GM21390 (cell line): ENCODE measurements around the gene CD200R1.

Experiments
- ATAC-seq: cut with Tn5 transposase; IDR thresholded peaks from one replicate; pipeline ENCODE4 v1.9.1; 2021; ENCODE audit not compliant: unreplicated experiment

The CD200R1 gene, protein sequence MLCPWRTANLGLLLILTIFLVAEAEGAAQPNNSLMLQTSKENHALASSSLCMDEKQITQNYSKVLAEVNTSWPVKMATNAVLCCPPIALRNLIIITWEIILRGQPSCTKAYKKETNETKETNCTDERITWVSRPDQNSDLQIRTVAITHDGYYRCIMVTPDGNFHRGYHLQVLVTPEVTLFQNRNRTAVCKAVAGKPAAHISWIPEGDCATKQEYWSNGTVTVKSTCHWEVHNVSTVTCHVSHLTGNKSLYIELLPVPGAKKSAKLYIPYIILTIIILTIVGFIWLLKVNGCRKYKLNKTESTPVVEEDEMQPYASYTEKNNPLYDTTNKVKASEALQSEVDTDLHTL

DNA sequence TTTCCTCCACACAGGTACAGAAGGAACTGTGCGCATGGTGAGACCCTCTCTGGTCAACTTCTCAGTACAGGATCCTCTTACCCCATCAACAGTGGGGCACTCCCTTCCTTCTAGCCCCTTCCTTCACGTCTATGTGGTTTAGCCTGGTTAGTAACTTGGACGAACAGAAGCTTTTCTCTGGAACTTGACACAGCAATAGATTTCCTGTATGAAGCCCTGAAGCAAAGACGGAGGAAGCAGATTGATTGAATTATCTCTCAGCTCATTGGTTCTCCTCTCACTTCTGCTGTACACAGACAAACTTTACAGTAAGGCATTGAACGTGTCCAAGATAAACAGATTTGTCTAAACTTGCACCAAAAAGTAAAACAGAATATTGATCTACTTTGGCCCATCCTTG, at the start of gene CD200R1:
Gene CD200R1, minus strand, starts transcription at position 210 of the 400 bp plus-strand sequence. CDS start 246 bp downstream, outside the sequence.
- ATAC-seq: no peak

DNA sequence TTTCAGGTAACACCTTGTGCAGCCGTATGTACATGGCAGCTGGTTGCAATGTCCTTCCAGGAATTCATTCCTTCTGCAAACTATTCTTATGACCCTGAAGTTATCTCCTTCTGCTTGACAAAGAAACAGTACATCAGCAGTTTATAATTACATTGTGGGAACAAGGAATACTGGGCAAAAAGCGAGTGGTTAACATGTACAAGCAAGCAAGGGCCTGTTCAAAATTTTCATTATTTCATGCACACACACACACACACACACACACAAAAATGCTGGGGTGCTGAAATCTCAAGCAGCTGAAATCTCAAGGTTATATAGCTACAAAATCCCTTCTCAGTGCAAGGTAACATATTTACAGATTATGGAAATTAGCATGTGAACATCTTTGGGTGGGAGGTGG, 46.6 kb upstream of the CD200R1 start:
- no peak for ATAC-seq

DNA sequence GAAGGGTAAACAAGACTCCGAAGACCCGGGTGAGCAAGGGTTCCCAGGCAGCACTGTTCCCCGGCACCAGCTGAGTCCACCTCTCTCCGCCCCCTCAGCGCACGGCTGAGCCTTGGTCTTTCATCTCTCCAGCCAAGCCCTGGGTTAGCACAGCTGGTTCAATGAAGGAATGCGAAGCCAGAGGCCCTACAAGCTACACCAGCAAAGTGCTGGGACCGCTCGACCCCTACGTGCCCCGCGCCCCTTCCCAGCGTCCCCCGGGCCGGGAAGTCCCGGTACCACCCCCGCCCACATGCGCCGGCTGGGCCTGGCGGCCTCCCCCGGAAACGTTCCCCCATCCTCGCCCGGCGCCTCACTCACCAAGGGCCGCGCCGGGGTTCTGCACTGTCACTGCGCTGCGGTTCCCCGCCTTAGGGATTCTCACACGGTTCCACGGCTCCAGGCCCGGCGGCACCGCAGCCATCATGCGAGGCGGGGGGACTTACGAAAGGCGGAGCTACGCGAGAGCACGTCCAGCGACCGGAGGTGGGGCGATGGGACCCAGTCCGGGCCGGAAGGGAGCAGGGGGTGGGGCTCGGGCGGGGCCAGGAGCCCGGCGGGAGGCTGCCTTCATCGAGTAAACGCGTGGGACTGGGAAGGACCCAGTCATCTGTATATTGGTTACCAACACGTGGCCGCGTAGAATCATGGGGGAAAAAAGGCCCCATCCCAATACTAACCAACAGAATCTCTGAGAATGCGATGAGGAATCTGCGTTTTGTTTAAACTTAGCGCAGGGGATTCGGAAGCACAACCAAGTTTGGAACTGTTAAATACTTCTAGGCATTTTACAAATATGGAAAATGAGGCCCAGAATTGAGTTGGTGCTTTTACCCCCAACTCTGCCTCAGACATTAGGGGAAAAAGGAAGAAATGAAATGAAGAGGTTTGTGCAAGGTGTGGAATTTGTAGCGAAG, 44.6 kb upstream of the CD200R1 start:
- peak; percentile 90 for ATAC-seq

DNA sequence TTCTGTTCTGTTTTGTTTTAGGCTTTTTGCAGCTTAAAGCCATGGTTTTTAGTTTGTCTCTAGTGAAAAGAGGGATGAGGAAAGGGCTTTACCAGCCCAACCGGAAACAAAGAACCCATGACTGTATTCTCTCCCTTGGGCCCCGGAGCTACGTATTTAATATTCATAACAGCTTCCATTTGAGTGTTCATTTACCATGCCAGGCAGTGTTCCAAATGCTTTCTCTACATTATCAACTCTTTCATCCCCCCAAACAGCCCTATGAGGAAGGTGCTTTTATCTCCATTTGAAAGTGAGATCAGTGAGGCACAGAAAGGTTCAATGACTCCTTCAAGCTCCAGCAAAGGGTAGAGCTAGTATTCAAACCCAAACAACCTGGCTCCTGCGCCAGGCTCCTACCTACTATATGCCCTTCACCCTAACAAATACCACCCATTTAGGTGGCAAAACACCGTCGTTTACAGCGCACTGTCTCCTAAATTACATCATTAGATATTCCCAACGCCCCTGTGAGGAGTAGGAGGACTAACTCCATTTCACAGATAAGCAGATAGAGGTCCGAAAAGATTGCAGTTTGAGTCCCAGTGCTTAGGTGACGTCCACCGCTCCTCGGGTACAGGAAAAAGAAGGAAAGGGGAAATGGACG, 43.8 kb upstream of the CD200R1 start:
- no peak for ATAC-seq

DNA sequence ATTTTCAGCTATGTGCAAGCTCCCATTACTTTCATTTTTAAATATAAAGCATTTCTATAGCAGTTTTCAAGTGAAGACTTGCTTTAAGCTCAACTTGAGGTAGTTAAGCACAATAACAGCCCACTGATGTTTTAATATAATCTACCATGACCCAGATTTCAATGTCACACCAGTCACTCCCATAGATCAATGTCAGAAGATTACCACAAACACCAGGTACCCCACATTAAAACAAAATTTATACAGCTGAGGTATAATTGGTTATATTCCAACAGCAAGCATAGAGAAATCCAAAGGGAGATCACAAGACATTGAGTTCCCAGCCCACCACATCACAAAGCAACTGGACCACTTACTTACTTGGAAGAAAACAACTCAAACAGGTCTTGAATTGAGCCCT, 38.7 kb upstream of the CD200R1 start:
- ATAC-seq: no peak

DNA sequence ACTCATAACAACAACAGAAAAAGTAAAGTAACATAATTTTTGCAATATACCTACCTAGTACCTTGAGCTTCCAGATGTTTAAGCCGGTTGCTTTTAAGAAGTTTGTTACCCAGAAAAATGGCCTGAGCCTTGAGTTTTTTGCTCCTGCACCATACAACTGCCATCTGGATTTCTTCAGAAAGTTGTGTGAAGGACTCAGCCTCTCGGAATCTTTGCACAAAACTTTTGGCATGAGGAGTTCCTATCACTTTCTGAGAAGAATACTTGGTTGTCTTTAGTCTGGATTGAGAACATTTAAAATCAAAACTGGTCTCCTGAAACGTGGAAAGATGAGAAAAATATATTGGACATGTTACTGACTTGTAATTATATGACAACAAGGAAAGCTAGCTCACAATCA, 33.2 kb upstream of the CD200R1 start:
- no peak for ATAC-seq

DNA sequence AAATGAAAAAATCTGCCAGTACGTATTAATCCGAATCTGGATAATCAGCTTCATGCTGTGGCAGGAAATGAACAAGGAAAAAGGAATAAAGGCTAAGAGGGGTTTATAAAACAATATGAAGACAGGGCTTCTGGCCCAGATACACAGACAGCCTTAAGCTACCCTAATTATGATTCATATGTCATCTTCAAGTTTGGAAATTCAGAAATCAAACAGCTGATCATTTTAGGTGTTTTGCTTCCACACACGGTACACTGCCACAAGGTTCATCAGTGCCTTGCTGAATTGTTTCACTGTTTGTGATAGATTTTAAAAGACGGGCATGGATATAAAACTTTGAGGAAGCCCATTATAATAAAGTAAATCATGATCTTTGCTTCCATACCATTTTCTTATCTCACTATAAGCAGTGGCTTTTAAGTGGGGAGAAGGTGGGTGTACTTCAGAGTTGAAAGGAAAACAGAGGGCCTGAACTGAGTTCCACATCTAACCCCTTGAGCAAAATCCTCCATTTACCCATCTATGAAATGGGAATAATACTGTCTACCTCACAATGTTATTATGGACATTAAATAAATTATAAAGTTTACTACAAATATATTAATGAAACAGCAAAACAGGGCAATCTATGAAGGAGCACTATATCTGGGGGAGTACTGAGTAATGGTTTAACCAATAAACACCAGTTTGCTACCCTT, 31.6 kb upstream of the CD200R1 start:
- ATAC-seq: no peak

DNA sequence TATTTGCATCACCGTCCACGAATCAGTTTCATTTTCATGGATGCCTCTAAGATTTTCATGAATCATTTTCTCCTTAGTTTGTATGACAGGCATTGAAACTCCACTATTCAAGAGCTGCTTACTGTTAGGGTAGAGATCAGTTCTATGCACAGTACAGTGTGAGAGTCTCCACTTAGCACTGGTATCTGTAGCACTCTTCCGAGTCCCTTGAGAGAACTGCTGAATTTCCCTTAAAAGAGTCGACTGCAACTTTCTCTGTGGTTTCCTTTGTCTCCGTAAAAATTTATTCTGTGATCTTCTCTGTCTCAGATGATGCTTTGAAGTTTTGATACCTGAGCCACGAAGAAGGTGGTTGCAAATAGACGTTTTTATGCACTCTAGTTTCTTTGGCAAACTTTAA, 30.7 kb upstream of the CD200R1 start:
- ATAC-seq: no peak

DNA sequence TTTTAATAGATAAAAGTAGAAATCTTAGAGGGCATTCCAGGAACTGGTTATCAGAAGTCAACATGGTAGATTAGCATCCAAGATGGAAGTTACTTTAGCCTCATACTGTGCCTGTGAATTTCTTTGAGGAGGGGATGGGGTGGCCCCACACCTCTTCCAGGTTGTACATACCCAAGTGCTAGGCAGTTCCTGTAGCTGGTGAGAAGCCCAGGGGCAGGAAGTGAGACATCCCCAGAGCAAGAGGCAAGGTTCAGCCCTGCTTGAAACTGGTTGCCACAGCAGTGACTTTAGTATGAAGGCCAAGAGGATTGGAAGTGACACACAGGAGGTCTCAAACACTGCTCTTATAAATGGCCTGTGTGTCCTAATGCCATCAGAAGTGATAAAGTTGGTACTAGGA, 27.8 kb upstream of the CD200R1 start:
- no peak for ATAC-seq

DNA sequence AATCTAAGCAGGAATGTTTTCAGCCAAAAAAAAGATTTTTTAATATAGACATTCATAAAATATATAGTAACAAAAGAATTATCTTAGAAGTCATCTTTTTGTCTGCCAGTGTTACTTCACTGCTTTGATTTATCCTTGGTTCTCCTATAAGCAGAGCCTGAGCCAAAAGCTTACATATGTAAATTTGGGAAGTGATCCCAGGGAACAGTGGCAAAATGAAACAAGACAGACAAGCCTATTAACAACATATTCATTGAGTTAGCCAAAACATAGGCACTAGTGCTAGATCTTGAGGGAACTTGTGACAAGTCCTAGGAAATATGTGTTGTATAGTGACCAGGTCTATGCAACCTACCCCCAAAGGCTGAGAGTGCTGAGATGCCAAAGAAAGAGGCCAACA, 27.1 kb upstream of the CD200R1 start:
- no peak for ATAC-seq

DNA sequence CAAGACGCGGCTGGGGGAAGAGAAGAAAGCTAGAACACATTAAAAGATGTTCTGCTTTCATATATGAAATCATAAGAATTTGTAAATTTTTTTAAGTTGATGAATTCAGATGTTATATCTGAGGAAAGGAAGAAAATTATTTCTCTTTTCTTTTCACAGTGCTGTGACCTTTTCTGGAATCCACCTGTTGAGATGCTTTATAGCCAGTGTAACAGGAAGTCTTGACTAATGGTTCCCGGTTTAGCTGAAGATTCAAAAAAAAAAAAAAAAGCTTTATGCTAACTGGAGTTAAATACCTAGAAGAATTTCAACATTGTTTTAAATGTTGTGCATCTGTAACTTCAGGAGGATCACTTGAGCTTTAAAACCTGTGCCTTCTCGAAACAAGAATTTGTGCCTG, 25.8 kb upstream of the CD200R1 start:
- ATAC-seq: no peak

DNA sequence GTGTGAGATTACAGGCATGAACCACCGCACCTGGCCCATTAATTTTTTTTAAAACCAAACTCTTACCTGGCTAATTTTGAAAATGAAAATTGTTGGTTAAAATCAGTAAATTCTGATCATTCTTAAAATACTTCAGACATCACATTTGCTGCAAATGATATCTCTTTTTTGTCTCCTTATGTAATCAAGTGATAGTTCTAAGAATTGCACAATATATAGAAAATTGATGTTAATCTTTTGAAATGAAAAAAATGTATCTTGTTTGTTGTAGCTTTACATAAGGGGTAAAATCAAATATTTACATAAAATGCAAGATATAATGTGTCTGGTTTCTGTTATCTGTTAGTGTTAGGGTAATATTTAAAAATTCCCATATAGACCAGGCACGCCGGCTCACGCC, 20.9 kb upstream of the CD200R1 start:
- no peak for ATAC-seq

DNA sequence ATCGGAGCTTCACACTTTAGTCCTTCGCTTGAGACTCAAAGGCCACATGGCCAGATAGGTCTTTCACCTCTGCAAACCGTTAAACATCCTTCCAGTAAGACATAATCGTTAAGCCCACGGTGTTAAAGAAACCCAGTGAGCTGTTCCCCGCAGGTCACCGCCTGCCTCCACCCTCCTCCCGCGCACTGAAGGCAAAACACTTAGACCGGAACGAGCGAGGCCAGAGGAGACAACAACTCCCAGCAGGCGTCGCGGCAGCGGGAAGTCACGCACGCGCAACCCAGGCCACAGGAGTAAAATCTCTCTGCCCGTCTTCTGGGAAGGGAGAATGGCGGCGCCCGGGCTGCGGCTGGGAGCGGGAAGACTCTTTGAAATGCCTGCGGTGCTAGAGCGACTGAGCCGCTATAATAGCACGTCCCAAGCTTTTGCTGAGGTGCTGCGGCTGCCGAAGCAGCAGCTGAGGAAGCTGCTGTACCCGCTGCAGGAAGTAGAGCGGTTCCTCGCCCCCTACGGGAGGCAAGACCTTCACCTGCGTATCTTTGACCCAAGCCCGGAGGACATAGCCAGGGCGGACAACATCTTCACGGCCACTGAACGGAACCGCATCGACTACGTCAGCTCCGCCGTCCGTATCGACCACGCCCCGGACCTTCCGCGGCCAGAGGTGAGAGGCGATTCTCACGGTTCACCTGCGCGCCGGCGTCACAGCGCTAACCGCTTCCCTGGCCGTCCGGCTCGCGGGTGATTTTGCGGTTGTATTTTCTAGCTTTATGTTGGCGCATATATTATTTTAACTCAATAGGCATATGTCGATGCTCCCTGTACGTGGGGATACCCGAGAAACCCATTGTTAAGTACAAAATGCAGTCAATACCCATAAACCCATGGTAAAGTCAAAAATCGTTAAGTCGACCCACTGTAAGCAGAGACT, 16.0 kb upstream of the CD200R1 start, which contains the start of gene GTPBP8:
Gene GTPBP8, plus strand, starts transcription at position 313 of the 931 bp plus-strand sequence. Its CDS starts 16 bp downstream, at position 329.
- peak; percentile 95 for ATAC-seq

DNA sequence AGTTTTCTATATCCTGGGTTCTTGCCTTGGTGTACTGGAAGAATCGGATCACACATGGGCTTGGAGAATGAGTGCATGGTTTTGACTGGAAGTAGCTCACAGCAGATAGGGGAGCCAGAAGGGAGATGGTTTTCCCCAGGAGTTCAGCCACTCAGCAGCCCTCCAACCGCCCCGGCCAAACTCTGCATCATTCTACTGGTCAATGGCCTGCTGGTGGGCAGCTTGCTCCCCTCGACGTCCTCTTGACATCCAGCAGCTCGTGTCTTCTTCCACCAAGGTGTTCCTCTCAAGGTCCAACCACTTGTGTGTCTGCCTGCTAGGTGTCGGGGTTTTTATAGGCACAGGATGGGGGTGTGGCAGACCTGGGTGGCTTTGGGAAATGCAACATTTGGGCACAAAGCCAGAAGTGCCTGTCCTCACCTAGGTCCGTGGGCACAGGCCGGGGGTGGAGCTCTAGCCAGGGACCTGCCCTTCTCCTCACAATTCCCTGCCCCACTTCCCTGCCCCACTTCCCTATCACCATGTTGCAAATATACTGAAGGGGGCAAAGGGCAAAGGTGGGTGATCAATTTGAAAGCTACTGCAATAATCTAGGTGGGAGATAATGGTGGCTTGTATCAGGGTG, 12.9 kb upstream of the CD200R1 start:
- ATAC-seq: no peak

DNA sequence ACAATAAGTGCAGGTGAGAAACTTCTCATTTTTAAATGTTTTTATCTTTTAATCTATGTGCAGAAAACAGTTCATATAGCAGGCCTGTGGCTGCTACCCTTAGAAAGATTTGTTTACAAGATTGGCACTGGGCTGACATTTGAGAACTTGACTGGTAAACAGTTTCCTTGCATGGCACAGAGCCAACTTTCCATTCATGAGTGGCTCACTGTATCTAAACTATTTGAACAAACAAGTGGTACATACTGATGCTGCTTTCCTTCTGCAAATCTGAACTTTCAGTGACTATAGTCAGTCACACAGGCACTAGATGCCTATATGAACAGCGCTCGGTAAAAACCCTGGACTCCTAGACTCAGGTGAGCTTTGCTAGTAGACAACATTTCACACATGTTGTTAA, 9.6 kb upstream of the CD200R1 start:
- ATAC-seq: no peak

DNA sequence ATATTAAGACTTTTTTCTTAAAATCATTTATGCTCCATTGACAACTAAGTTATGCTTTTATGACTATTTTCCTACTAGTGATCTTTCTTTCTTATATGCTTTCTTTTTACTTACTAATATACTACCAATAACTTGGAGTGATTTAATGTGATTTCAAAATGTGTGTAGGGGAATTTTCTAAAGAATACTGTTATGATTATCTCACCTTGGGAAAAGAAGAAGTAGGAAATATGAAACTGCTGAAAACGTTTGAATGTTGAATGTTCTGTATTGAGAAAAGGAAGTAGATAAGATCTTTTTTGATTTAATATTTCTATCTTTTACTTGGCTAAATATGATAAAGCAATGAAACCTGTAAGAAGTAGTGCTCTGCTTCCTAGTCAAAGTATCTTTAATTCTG, 7.8 kb upstream of the CD200R1 start:
- ATAC-seq: no peak

DNA sequence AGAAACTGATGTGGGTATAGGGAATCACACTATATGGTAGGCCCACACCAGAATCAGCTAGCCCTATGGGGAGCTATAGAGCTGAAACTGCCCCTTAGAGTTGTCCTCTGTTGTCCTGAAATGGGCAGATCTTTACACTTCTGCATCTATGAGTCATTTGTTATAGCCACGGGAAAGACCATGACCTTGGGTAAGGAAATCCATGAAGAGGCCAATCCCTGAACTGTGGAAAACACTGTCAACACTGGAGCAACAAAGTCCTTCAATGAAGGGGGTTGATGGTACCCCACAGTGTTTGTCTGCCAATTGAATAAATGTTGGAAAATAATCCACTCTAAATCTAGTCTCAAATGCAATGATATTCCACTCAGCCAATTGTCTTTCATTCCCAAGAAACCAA, 5.2 kb upstream of the CD200R1 start:
- no peak for ATAC-seq

DNA sequence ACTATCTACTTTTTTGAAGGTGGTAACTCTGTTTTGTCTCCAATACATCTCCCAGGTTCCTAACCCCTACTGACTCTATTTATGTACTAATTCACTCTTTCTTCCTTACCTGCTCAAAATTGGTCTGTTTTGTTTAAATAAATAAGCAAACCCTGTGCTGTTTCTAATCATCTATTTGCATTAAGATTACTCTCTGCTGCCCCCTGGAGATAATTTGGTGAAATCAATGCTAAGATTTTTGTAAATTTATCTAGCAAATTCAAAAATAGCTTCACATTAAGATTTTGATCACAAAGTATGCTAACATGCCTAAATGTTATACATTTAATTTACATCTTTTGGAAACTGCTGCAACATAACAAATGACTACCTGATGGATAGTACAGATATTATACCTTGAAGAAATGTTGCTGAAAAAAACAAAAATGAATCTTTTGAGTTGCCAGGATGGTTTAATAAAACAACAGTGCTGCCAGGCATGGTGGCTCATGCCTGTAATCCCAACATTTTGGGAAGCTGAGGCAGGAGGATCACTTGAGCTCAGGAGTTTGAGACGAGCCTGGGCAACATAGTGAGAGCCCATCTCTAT, 4.4 kb upstream of the CD200R1 start:
- no peak for ATAC-seq

DNA sequence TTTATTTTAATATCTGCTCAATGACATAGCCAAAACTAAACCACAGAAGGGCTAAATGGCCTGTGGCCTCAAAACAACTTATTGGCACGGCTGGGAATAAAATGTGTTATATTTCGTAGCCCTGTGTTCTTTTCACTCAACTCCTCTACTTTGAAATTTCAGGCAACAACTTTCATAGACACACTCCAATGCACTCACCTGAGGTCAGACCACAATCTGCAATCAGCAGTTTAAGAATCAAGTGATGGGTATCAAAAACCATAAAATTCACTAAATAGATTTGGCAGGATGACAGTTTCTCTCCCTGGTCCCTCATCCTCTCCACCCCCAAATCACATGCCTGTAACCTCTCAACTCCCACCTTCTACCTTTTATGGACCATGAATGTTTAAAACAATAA, 2.0 kb upstream of the CD200R1 start:
- no peak for ATAC-seq
